GM21526 (cell line): Measurements from ENCODE around the gene EN1.

Experiments used
- ATAC-seq: cut with Tn5 transposase; IDR thresholded peaks from one replicate; pipeline ENCODE4 v1.9.1; 2021; ENCODE audit warnings: moderate library complexity; ENCODE audit not compliant: unreplicated experiment, low FRiP score

The EN1 gene

GRCh38 chr2:118844261-118845004, 3.0 kb downstream of the EN1 start:
- no peak for ATAC-seq

- no peak for ATAC-seq
Observed at GRCh38 chr2:118843483-118844132, 3.8 kb downstream of the EN1 start.

GRCh38 chr2:118842661-118843482, 4.6 kb downstream of the EN1 start:
- no peak for ATAC-seq

- no peak for ATAC-seq
Observed at GRCh38 chr2:118841828-118842461, 5.5 kb downstream of the EN1 start.

- no peak for ATAC-seq
Observed at GRCh38 chr2:118841450-118841827, 6.0 kb downstream of the EN1 start.

- no peak for ATAC-seq
Observed at GRCh38 chr2:118838741-118839455, 8.6 kb downstream of the EN1 start.

GRCh38 chr2:118837621-118838020, 9.8 kb downstream of the EN1 start:
- no peak for ATAC-seq

GRCh38 chr2:118837067-118837466, 10.4 kb downstream of the EN1 start:
- ATAC-seq, result no peak

- no peak for ATAC-seq
Observed at GRCh38 chr2:118836411-118836930, 11.0 kb downstream of the EN1 start.

- no peak for ATAC-seq
Observed at GRCh38 chr2:118835746-118836410, 11.6 kb downstream of the EN1 start.

GRCh38 chr2:118834901-118835745, 12.3 kb downstream of the EN1 start:
- ATAC-seq, result no peak

- no peak for ATAC-seq
Observed at GRCh38 chr2:118834440-118834810, 13.0 kb downstream of the EN1 start.

GRCh38 chr2:118833716-118834439, 13.6 kb downstream of the EN1 start:
- ATAC-seq, result no peak

GRCh38 chr2:118832791-118833715, 14.4 kb downstream of the EN1 start:
- no peak for ATAC-seq

GRCh38 chr2:118832071-118832790, 15.2 kb downstream of the EN1 start:
- ATAC-seq, result no peak

- ATAC-seq, result no peak
Observed at GRCh38 chr2:118830881-118831280, 16.6 kb downstream of the EN1 start.
